Stimulated activated memory B cell treated with anti-CD40 and anti-IgM and Interleukin-4, amounts not matched to agents 10 μg/mL and 1 μg/mL and 100 μg/mL, for 72 hours (primary cell): Measurements from ENCODE around the gene RAI14.

Experiments
- ATAC-seq: fragments of 150-1000 bp; cut with Tn5 transposase; 2 replicates; pipeline ENCODE4 v1.10.0; 2021
- H3K27ac Mint-ChIP-seq: one replicate; pipeline ENCODE4 v1.8.0; 2022; ENCODE audit warnings: mild to moderate bottlenecking, mixed read lengths
- H3K27me3 Mint-ChIP-seq: one replicate; pipeline ENCODE4 v1.8.0; 2022; ENCODE audit warnings: mixed read lengths
- H3K36me3 Mint-ChIP-seq: one replicate; pipeline ENCODE4 v1.8.0; 2022; ENCODE audit warnings: mixed read lengths
- H3K4me1 Mint-ChIP-seq: one replicate; pipeline ENCODE4 v1.8.0; 2022; ENCODE audit warnings: mixed read lengths
- H3K4me3 Mint-ChIP-seq: one replicate; pipeline ENCODE4 v1.8.0; 2022; ENCODE audit warnings: mild to moderate bottlenecking, moderate library complexity, mixed read lengths
- H3K9me3 Mint-ChIP-seq: one replicate; pipeline ENCODE4 v1.8.0; 2022; ENCODE audit warnings: mixed read lengths

RAI14 gene

GRCh38 chr5:34657988-34658387 is 1.9 kb downstream of the RAI14 start:
- no peaks in the 10 kb centered on the region for H3K36me3 Mint-ChIP-seq
- peaks cover 74% of the 10 kb centered on the region for H3K27me3 Mint-ChIP-seq
- H3K4me1 Mint-ChIP-seq = peaks cover 19% of the 10 kb centered on the region
- H3K4me3 Mint-ChIP-seq = no peak overlapping the region
- no peak for ATAC-seq
- H3K27ac Mint-ChIP-seq = no peak overlapping the region
- no peaks in the 10 kb centered on the region for H3K9me3 Mint-ChIP-seq

DNA sequence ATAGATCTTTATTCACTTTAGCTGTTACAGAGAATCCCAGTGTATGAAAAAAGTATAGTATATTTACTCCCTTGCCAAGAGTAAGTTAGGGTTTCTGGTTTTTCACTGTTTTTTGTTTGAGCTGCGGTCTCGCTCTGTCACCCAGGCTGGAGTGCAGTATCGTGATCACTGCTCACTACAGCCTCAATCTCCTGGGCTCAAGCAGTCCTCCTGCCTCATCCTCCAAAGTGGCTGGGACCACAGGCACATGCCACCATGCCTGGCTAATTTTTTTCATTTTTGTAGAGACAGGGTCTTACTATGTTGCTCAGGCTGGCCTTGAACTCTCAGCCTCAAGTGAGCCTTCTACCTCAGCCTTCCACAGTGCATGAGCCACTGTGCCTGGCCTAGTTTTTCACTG is 3.0 kb downstream of the RAI14 start:
- Mint-ChIP-seq H3K36me3 (no peaks in the 10 kb centered on the region), H3K9me3 (no peaks in the 10 kb centered on the region), H3K4me3 (no peak overlapping the region), H3K27me3 (peaks cover 63% of the 10 kb centered on the region), H3K27ac (no peak overlapping the region), H3K4me1 (peaks cover 19% of the 10 kb centered on the region)
- ATAC-seq = no peak

- Mint-ChIP-seq H3K4me1 (peaks cover 15% of the 10 kb centered on the region), H3K4me3 (no peak overlapping the region), H3K36me3 (no peaks in the 10 kb centered on the region), H3K27ac (no peak overlapping the region), H3K27me3 (peaks cover 53% of the 10 kb centered on the region), H3K9me3 (no peaks in the 10 kb centered on the region)
- no peak for ATAC-seq
Observed at GRCh38 chr5:34660444-34660843, 4.3 kb downstream of the RAI14 start.

DNA sequence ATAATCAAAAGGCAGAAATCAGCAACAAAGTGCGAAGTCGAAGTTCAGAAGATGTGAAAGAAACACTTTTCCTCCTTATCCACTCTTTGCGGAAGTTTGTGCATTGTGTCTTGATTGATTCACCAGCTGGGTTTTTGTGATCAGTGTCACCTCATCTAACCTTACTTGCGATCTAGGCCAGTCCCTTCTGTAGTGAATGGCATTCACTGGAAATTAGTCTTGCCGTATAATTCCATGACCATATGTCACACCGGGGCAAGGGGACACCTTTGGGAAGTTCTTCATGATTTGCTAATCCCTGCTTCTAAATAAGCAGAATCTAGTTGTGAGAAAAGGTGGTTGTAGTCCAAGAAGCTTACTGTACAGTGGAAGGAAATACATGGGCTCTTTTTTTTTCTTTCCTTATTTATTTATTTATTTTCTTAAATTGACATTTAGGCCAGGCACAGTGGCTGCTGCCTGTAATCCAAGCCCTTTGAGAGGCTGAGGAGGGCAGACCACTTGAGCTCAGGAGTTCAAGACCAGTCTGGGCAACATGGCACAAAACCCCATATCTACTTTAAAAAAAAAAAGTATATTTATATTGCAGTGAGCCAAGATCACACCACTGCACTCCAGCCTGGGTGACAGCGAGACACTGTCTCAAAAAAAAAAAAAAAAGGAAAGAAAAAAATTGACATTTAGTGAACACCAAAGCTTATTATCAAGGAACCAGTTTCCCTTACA is 7.8 kb downstream of the RAI14 start:
- Mint-ChIP-seq H3K4me3 (no peak overlapping the region), H3K4me1 (no peaks in the 10 kb centered on the region), H3K27me3 (peaks cover 26% of the 10 kb centered on the region), H3K27ac (no peak overlapping the region), H3K36me3 (no peaks in the 10 kb centered on the region), H3K9me3 (no peaks in the 10 kb centered on the region)
- no peak for ATAC-seq

DNA sequence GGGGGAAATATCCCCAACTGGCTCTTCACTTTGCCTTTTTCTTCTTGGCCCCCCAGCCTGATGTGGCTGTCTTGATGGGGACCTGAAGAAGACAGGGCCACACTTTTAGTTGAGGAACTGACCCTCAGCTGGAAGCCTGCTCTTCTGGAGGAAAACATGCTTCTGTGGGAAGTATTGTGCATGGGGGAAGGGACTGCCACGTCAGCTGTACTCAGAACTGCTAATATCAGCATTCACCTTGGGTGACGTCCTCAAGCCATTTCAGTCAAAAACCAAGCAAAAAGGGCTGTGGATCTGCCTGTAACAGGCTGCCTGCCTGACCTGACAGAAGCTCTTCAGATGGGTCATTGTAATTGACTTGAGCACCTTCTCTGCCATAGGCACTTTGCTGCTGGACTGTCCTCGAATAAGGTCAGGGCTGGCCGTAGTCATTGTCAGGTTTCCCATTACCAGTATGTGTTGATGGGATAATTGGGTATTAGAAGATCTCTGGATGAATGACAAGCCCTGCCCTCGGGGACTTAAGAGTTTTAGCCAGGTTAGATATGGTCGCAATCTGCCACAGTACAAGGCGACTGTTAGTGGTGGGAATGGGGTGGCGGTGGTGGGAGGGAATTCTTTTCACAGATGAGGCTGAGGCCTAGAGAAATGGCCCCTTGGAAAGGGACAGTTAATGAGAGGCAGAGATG is 10.4 kb downstream of the RAI14 start:
- Mint-ChIP-seq H3K4me3 (no peak overlapping the region), H3K4me1 (no peaks in the 10 kb centered on the region), H3K27ac (no peak overlapping the region), H3K27me3 (peaks cover 6% of the 10 kb centered on the region), H3K9me3 (no peaks in the 10 kb centered on the region), H3K36me3 (no peaks in the 10 kb centered on the region)
- ATAC-seq = no peak

DNA sequence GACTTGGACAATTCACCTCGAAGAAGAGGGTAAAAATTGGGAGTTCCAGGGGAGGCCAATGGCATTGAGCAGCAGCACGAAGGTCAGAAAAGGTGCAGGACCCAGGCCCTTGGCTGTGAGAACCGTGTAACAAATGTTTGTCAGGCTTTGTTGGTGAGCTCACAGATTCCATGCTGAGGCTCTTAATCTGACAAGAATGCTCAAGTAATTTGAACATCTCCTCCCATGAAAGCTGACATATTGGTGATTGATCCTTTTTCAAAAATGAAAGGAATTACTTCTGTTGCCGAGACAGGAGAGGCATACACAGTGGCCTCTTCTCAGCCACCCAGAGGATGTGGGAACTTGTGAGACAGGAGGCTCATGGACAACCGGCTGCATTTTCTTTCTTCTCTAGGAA is 11.6 kb downstream of the RAI14 start:
- Mint-ChIP-seq H3K36me3 (no peaks in the 10 kb centered on the region), H3K27me3 (no peaks in the 10 kb centered on the region), H3K4me1 (no peaks in the 10 kb centered on the region), H3K27ac (no peak overlapping the region), H3K4me3 (no peak overlapping the region), H3K9me3 (no peaks in the 10 kb centered on the region)
- no peak for ATAC-seq

GRCh38 chr5:34669931-34670516 is 13.9 kb downstream of the RAI14 start:
- no peak for ATAC-seq
- no peaks in the 10 kb centered on the region for H3K4me1 Mint-ChIP-seq
- H3K9me3 Mint-ChIP-seq = no peaks in the 10 kb centered on the region
- H3K4me3 Mint-ChIP-seq = no peak overlapping the region
- H3K36me3 Mint-ChIP-seq = no peaks in the 10 kb centered on the region
- no peaks in the 10 kb centered on the region for H3K27me3 Mint-ChIP-seq
- H3K27ac Mint-ChIP-seq = no peak overlapping the region

GRCh38 chr5:34672196-34672595 is 16.1 kb downstream of the RAI14 start:
- Mint-ChIP-seq H3K4me1 (no peaks in the 10 kb centered on the region), H3K4me3 (no peak overlapping the region), H3K9me3 (no peaks in the 10 kb centered on the region), H3K36me3 (no peaks in the 10 kb centered on the region), H3K27me3 (no peaks in the 10 kb centered on the region), H3K27ac (no peak overlapping the region)
- no peak for ATAC-seq

DNA sequence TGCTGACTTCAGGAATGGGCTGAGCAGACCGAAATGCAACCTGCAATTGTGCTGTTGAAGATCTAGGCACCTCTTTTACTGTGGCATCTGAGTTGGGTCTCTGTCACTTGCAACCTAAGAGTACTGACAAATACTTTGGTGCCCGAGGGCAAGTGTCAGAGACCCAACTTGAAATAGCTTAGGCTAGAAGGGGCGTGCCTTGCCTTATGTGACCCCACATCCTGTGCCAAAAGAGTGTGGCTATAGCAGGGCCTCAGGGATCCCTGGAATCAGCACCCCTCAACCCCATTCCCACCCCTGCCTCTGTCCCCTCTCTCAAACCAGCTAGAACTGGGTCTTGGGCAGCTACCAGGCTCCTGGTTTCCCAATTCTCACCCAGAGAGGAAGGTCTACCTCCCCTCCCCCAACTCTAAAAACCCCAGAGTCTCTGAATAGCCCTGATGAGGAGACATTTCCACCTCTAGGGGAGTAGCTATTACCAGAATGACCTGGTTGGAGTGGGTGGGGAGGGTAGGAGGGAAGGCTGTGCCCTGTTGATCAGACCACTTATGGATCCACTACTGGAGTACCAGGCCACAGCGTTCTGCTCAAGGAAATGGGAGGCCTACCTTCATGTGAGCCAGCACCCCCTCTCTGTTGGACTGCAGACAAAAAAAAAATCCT is 17.5 kb downstream of the RAI14 start:
- no peak overlapping the region for H3K27ac Mint-ChIP-seq
- H3K9me3 Mint-ChIP-seq = no peaks in the 10 kb centered on the region
- peaks cover 7% of the 10 kb centered on the region for H3K27me3 Mint-ChIP-seq
- no peaks in the 10 kb centered on the region for H3K4me1 Mint-ChIP-seq
- H3K4me3 Mint-ChIP-seq = no peak overlapping the region
- peak; percentile 49 for ATAC-seq
- H3K36me3 Mint-ChIP-seq = no peaks in the 10 kb centered on the region

DNA sequence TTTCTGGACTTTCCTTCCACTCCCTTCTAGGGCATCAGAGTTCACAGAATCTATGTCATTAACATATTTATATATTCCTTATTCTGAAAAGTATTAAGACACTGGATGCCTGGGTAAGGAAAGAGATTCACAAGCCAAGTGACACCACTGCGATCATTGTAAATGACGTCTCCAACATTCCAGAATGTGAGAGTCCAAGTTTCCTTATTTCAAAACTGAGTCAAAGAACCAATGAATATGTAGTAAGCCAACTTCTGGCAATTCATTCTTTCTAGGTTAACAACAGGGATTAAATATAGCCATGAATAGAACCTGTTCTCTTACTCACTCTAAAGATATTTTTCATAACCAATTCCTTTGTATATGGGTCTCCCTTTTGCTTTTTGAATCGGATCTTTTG is 18.1 kb downstream of the RAI14 start:
- no peak overlapping the region for H3K27ac Mint-ChIP-seq
- no peak for ATAC-seq
- H3K9me3 Mint-ChIP-seq = no peaks in the 10 kb centered on the region
- H3K27me3 Mint-ChIP-seq = peaks cover 13% of the 10 kb centered on the region
- no peak overlapping the region for H3K4me3 Mint-ChIP-seq
- no peaks in the 10 kb centered on the region for H3K4me1 Mint-ChIP-seq
- no peaks in the 10 kb centered on the region for H3K36me3 Mint-ChIP-seq

DNA sequence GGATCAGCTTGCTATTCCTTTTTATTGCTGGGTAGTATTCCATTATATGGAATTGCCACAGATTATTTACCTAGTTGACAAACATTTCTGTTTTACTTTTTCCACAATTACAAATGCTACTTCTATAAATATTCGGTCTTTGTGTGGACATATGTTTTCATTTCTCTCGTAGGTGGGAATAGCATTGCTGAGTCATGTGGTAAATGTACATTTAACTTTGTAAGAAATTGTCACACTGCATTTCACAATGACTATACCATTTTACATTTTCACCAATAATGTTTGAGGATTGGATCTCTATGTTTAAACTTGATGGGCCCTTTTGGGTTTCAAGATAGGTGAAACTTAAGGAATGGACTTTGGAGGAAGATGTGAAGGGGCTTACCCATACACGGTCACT is 19.7 kb downstream of the RAI14 start:
- ATAC-seq = no peak
- Mint-ChIP-seq H3K4me3 (no peak overlapping the region), H3K4me1 (no peaks in the 10 kb centered on the region), H3K27ac (no peak overlapping the region), H3K9me3 (no peaks in the 10 kb centered on the region), H3K27me3 (peaks cover 14% of the 10 kb centered on the region), H3K36me3 (no peaks in the 10 kb centered on the region)

DNA sequence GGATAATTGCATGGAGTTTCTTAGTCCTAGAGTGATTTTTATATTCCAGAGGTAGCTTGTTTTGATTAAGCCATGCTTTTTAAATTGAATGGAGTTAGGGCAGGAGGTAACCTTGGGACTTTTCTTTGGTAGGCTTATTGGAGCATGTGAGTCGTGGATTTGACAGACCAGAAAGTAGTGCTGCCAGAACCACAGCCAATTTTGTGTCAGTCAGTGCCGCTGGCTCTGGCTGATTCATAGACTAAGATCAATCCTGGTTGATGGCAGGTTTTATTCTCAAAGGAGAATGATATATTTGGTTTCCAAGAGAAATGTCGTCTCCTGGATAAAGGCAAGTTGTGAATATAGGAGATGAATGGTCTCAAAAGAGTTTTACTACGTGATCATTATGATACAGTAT is 20.3 kb downstream of the RAI14 start:
- Mint-ChIP-seq H3K27ac (no peak overlapping the region), H3K36me3 (no peaks in the 10 kb centered on the region), H3K4me1 (no peaks in the 10 kb centered on the region), H3K27me3 (peaks cover 14% of the 10 kb centered on the region), H3K9me3 (no peaks in the 10 kb centered on the region), H3K4me3 (no peak overlapping the region)
- no peak for ATAC-seq

GRCh38 chr5:34677428-34677827 is 21.3 kb downstream of the RAI14 start:
- Mint-ChIP-seq H3K27ac (no peak overlapping the region), H3K4me1 (no peaks in the 10 kb centered on the region), H3K4me3 (no peak overlapping the region), H3K27me3 (peaks cover 14% of the 10 kb centered on the region), H3K36me3 (no peaks in the 10 kb centered on the region), H3K9me3 (no peaks in the 10 kb centered on the region)
- ATAC-seq = no peak

DNA sequence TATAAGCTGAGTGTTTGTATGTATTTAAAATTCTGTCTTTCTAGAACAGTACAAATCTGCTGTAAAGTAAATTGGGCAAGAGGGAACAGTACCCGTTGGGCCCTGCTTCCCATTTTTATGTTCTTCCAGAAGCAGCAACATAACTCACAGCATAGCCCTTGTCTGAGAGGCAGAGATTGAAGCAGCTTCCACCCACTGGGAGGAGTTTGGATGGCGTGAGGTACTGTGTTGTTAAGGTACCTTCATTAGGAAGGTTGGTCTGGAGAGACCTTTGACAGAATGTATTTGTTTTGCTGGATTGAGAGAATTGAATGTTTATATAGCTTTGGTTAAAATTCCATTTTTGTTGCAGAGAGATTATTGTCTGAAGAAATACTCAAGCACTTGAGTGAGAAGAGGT is 24.8 kb downstream of the RAI14 start:
- ATAC-seq = no peak
- H3K4me3 Mint-ChIP-seq = no peak overlapping the region
- H3K9me3 Mint-ChIP-seq = no peaks in the 10 kb centered on the region
- H3K27ac Mint-ChIP-seq = no peak overlapping the region
- H3K4me1 Mint-ChIP-seq = no peaks in the 10 kb centered on the region
- no peaks in the 10 kb centered on the region for H3K36me3 Mint-ChIP-seq
- peaks cover 14% of the 10 kb centered on the region for H3K27me3 Mint-ChIP-seq

- no peaks in the 10 kb centered on the region for H3K9me3 Mint-ChIP-seq
- no peaks in the 10 kb centered on the region for H3K36me3 Mint-ChIP-seq
- ATAC-seq = no peak
- peaks cover 12% of the 10 kb centered on the region for H3K27me3 Mint-ChIP-seq
- no peaks in the 10 kb centered on the region for H3K4me1 Mint-ChIP-seq
- no peak overlapping the region for H3K27ac Mint-ChIP-seq
- H3K4me3 Mint-ChIP-seq = no peak overlapping the region
Observed at GRCh38 chr5:34682926-34683623, 26.9 kb downstream of the RAI14 start.
